Measurements from ENCODE around the gene MAGI2.

DNA sequence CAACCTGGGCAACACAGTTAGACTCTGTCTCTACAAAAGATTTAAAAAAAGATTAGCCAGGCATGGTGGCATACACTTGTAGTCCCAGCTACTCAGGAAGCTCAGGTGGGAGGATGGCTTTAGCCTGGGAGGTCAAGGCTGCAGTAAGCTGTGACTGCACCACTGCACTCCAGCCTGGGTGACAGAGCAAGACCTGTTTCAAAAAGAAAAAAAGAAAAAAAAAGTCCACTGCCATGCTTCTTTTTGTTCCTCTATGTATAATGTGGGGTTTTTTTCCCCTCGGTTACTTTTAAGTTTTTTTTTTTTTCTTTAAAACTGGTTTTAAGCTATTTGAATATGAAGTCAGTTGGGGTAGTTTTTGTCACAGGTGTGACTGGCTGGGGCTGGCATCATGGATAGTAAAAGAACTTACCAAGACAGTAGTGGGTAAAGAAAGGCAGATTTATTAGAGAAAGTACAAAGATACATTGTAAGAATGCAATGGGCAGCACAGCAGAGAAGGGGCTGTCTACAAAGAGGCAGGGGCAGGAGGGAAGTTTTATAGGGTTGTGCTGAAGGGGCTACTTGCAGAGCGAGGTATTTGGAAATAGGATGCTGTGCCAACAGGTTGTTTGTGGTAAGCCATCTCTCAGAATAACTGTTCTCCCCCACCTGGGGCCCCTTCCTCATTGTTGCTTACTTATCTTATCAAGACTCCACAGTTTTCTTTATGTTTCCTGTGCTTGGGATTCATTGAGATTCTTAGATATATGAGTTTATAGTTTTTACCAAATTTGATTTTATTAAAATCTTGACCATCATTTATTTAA, 1477.6 kb downstream of the MAGI2 start:
- TF ChIP-seq, protein P1, sequence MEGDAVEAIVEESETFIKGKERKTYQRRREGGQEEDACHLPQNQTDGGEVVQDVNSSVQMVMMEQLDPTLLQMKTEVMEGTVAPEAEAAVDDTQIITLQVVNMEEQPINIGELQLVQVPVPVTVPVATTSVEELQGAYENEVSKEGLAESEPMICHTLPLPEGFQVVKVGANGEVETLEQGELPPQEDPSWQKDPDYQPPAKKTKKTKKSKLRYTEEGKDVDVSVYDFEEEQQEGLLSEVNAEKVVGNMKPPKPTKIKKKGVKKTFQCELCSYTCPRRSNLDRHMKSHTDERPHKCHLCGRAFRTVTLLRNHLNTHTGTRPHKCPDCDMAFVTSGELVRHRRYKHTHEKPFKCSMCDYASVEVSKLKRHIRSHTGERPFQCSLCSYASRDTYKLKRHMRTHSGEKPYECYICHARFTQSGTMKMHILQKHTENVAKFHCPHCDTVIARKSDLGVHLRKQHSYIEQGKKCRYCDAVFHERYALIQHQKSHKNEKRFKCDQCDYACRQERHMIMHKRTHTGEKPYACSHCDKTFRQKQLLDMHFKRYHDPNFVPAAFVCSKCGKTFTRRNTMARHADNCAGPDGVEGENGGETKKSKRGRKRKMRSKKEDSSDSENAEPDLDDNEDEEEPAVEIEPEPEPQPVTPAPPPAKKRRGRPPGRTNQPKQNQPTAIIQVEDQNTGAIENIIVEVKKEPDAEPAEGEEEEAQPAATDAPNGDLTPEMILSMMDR (IDR thresholded peaks at IDR 0.05; ENCODE audit: extremely low read depth in 1 of 2, insufficient read depth in 1 of 2, low read depth in 1 of 2, low read length in 2 of 2) = no peak
- TF ChIP-seq GATA2 (IDR thresholded peaks at IDR 0.05; ENCODE audit: insufficient read depth, insufficient read length, low read depth, low read length) = no peak
- no peak for TF ChIP-seq EZH2 (IDR thresholded peaks at IDR 0.05; ENCODE audit: borderline replicate concordance, low read depth, low read length, severe bottlenecking)
- no peak for TF ChIP-seq POLR2AphosphoS5 (IDR thresholded peaks at IDR 0.05; ENCODE audit: insufficient read depth, low read depth, low read length)
- TF ChIP-seq POLR2A (IDR thresholded peaks at IDR 0.05; ENCODE audit: low read depth, low read length) = no peak
- no peak for TF ChIP-seq JUN (IDR thresholded peaks at IDR 0.05; ENCODE audit: borderline replicate concordance, insufficient read depth, insufficient read length, low read depth)
- TF ChIP-seq MYC (IDR thresholded peaks at IDR 0.05; ENCODE audit: low read depth, low read length) = no peak
- TF ChIP-seq, protein P2, sequence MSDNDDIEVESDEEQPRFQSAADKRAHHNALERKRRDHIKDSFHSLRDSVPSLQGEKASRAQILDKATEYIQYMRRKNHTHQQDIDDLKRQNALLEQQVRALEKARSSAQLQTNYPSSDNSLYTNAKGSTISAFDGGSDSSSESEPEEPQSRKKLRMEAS (IDR thresholded peaks at IDR 0.05; ENCODE audit: insufficient read depth, insufficient read length) = no peak
